Transverse colon (tissue), 4 donors: Measurements from ENCODE around the gene FAM210A. TPM values are rescaled to one million over a fixed set of nuclear protein-coding genes. Genes with fewer than 3 reads are reported as not detected.
"Not testable (repeated sequence)": the region's sequence is repeated elsewhere in the genome, so short reads cannot be mapped to it uniquely, and the experiment has no call there.

ENCODE experiments used
- DNase-seq: peaks from one replicate; pipeline ENCODE4 v3.0.0-alpha.2; 2019
- H3K27ac ChIP-seq, 4 donors: fragments of 200-600 bp; sonication (generic); 2 replicates each; pipeline ENCODE4 v1.5.1; 2016 to 2018; ENCODE audit warnings: inconsistent platforms in 4 of 4
- H3K27me3 ChIP-seq: fragments of 200-600 bp; sonication (generic); 2 replicates; pipeline ENCODE4 v1.5.1; 2017; ENCODE audit warnings: inconsistent platforms
- H3K36me3 ChIP-seq, 4 donors: fragments of 200-600 bp; sonication (generic); 2 replicates each; pipeline ENCODE4 v1.5.1; 2017 to 2019; ENCODE audit warnings: inconsistent platforms in 4 of 4
- H3K4me1 ChIP-seq, 4 donors: fragments of 200-600 bp; sonication (generic); 2 replicates each; pipeline ENCODE4 v1.5.1; 2017 to 2020; ENCODE audit warnings: inconsistent platforms in 4 of 4
- H3K4me3 ChIP-seq, 4 donors: fragments of 200-600 bp; sonication (generic); 1 replicate in 1 of 4; 2 replicates in 3 of 4; pipeline versions ENCODE4 v1.5.1 to v1.6.1; 2017 to 2019; ENCODE audit warnings: inconsistent platforms in 4 of 4
- H3K9me3 ChIP-seq, 2 donors: fragments of 200-600 bp; sonication (generic); 2 replicates each; pipeline ENCODE4 v1.5.1; 2017 to 2019; ENCODE audit warnings: inconsistent platforms in 2 of 2
- EP300 ChIP-seq: sonication (generic); formaldehyde crosslinking; IDR thresholded peaks from one replicate; pipeline ENCODE4 v1.6.1; 2017; ENCODE audit warnings: antibody characterized with exemption, low read depth
- POLR2A ChIP-seq: fragments of 450-650 bp; IDR thresholded peaks from one replicate; pipeline ENCODE4 v1.6.1; 2016; ENCODE audit warnings: antibody characterized with exemption, mild to moderate bottlenecking, moderate library complexity
- POLR2AphosphoS5 ChIP-seq, 3 donors: sonication (generic); formaldehyde crosslinking; IDR thresholded peaks; one replicate each; pipeline ENCODE4 v1.6.1; 2016; ENCODE audit warnings: antibody characterized with exemption in 3 of 3
- WGBS, 2 donors: methylation state at CpG; one replicate each; pipeline ENCODE4 v1.1.5; 2018; ENCODE audit warnings: low coverage in 1 of 2; 5-methylcytosine and 5-hydroxymethylcytosine counted together
- in situ Hi-C, 4 donors: fragments of 200-750 bp; cut with MboI; loops; one replicate each; pipeline versions ENCODE4 v1.15.0 to v1.15.1; 2017; ENCODE audit warnings: low sequenced_read_pairs in 3 of 4, low pct_ligation_motif_present in 1 of 4, low pct_unique_long_range_greater_than_20kb in 1 of 4
- intact Hi-C: fragments of 100-400 bp; cut with DNase I; formaldehyde crosslinking; loops from one replicate; pipeline ENCODE4 v1.15.1; 2023; ENCODE audit warnings: low total_unique reads
- total RNA-seq, 4 donors: library from RNA; depleted of rRNA; stranded (reverse); fragments of >200 nt; gene quantifications; one replicate each; pipeline ENCODE4 v1.1.0, GENCODE V29; 2016
- TF ChIP-seq, protein P1 (sequence below), 5 experiments: fragments of 200-600 bp in 3 of 5; fragments of 450-650 bp in 2 of 5; sonication (generic) in 3 of 5; IDR thresholded peaks; 1 replicate in 2 of 5; 2 replicates in 3 of 5; pipeline ENCODE4 v1.5.1; 2016 to 2017; ENCODE audit warnings: antibody characterized with exemption in 5 of 5, inconsistent platforms in 3 of 5, mild to moderate bottlenecking in 2 of 5, moderate library complexity in 1 of 5

FAM210A gene
- total RNA-seq, 4 donors from 2014 or later: 0.80 to 12.2 (median 10.2) TPM

DNA sequence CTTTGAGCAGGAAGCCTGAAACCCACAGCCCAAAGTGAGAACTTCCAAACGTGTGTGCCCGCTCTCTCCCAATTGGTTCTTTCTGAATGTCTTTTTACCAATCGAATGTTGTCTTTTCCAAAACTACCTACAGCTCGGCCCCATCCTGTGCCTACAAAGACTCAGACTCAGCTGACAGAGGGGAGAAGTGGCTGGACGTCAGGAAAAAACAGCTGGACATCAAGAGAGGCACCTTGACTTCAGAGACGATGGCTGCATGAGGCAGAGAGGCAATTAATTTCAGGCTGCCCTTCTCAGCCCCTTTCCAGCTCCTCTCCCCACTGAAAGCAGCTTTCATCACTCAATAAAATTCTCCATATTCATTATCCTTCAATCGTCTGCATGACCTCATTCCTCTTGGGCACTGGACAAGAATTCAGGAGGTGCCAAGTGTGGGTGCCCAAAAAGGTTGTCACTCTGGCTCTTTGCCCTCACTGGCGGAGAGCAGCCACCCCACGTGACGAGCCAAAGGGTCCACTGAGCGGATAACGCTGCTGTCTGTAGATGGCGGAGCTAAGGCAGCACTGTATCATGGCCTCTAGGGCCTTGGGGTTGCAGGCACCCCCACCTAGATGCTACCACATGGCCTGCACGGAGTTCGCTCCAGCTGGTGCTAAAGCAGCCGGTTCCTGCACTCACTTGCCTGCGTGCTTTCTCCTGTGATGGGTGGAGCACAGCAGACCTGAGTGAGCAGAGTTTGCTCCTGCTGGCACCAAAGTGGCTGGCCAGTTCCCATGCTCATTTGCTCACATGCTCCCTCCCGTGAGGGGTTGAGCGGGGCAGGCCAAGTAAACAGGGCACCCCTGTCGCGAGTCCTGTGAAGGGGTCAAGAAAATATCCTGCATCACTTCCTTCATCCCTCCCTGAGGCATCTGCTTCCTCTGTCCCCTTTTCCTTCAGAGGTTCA lies 37.9 kb downstream of the FAM210A start:
- intact Hi-C loops: no loop called here
- no peaks in the 10 kb centered on the region for H3K4me1 ChIP-seq
- H3K9me3 ChIP-seq: no peaks in the 10 kb centered on the region
- TF ChIP-seq, protein P1, sequence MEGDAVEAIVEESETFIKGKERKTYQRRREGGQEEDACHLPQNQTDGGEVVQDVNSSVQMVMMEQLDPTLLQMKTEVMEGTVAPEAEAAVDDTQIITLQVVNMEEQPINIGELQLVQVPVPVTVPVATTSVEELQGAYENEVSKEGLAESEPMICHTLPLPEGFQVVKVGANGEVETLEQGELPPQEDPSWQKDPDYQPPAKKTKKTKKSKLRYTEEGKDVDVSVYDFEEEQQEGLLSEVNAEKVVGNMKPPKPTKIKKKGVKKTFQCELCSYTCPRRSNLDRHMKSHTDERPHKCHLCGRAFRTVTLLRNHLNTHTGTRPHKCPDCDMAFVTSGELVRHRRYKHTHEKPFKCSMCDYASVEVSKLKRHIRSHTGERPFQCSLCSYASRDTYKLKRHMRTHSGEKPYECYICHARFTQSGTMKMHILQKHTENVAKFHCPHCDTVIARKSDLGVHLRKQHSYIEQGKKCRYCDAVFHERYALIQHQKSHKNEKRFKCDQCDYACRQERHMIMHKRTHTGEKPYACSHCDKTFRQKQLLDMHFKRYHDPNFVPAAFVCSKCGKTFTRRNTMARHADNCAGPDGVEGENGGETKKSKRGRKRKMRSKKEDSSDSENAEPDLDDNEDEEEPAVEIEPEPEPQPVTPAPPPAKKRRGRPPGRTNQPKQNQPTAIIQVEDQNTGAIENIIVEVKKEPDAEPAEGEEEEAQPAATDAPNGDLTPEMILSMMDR (IDR thresholded peaks at IDR 0.05): no peak
- no peak for TF ChIP-seq EP300
- TF ChIP-seq POLR2AphosphoS5 (IDR thresholded peaks at IDR 0.05): no peak
- TF ChIP-seq POLR2A: no peak
- no peak overlapping the region for H3K27ac ChIP-seq
- no peak for DNase-seq
- H3K36me3 ChIP-seq: no peaks in the 10 kb centered on the region
- H3K4me3 ChIP-seq: no peak overlapping the region
- 91 to 97% methylated on average over 5 to 21 of the region's 21 CpGs for WGBS, 2 donors
- in situ Hi-C loops: no loop called here
- no peaks in the 10 kb centered on the region for H3K27me3 ChIP-seq

DNA sequence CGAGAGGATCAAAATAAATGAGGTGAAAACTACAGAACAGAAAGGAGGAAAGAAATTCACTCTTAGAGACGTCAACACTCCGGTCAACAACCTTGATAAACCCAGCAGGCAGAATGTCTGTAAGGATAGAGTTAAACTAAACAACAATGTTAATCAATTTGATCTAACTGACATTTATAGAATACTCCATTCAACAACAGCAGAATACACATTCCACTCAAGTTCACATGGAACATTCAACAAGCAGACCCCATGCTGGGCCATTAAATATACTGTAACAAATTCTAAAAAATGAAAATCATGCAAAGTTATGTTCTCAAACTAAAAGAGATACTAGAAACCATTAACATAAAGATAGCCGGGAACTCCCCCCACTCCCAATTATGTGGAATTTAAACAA lies 41.8 kb downstream of the FAM210A start:
- H3K4me1 ChIP-seq: no peaks in the 10 kb centered on the region
- in situ Hi-C loops (no loop called here), intact Hi-C loops (no loop called here)
- H3K36me3 ChIP-seq: no peaks in the 10 kb centered on the region
- TF ChIP-seq EP300: no peak
- TF ChIP-seq POLR2A: no peak
- TF ChIP-seq, protein P1 (IDR thresholded peaks at IDR 0.05): no peak
- TF ChIP-seq POLR2AphosphoS5 (IDR thresholded peaks at IDR 0.05): no peak
- DNase-seq: no peak
- no peak overlapping the region for H3K4me3 ChIP-seq
- H3K27ac ChIP-seq: no peak overlapping the region
- H3K9me3 ChIP-seq: no peaks in the 10 kb centered on the region
- H3K27me3 ChIP-seq: no peaks in the 10 kb centered on the region
- WGBS, 2 donors: 94 to 95% methylated on average over 4 of the region's 4 CpGs

DNA sequence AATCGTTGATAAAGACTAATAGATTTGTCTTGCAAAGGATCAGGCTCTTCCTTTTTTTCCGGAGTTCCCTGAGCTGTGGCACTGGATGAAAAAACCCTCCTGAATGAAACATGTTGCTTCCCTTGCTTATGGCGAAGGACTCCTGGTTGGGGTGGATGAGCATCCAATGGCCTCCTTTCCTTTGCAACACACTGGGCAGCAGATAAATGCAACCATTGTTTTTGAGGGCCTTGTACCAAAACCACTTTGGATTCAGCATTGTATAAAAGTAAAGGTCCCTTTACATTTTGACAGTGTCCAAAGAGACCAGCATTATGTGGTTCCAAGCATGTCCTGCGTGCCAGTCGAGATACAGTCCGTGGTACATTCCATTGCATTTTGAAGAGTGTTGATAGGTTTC lies 44.7 kb downstream of the FAM210A start:
- intact Hi-C loops: no loop called here
- TF ChIP-seq, protein P1 (IDR thresholded peaks at IDR 0.05): no peak
- TF ChIP-seq EP300 (no peak), POLR2A (no peak), POLR2AphosphoS5 (IDR thresholded peaks at IDR 0.05) (no peak)
- no peak overlapping the region for H3K4me3 ChIP-seq
- in situ Hi-C loops: no loop called here
- 91 to 95% methylated on average over 3 to 6 of the region's 6 CpGs for whole genome bisulfite sequencing, 2 donors
- no peak for DNase-seq
- H3K27me3 ChIP-seq: no peaks in the 10 kb centered on the region
- H3K4me1 ChIP-seq: peaks cover 0 to 8% (median 0%) of the 10 kb centered on the region in 4 donors
- no peaks in the 10 kb centered on the region for H3K9me3 ChIP-seq
- H3K27ac ChIP-seq: no peak overlapping the region
- no peaks in the 10 kb centered on the region for H3K36me3 ChIP-seq

DNA sequence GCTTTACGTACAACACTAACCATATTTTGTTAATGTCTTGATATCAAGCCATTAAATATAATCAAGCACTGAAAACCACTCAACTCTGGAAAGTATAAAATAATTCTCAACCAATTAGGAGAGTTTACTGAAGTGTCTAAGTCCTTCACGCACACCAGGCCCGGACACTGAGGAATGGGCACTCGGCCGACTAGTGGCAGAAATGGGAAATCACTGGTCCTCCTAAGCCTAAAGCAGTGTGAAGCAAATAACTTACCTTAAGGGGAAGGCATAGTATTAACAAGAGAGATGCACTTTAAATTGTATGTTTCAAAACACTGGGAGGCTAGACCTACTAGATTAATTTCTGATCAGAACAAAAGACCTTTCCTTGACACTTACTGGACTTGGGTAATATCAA lies 45.7 kb downstream of the FAM210A start:
- TF ChIP-seq, protein P1 (IDR thresholded peaks at IDR 0.05): peak; percentile 37 to 46 (median 42)
- no peak for TF ChIP-seq POLR2A
- no peaks in the 10 kb centered on the region for H3K36me3 ChIP-seq
- H3K27me3 ChIP-seq: no peaks in the 10 kb centered on the region
- H3K9me3 ChIP-seq: no peaks in the 10 kb centered on the region
- intact Hi-C loops (no loop called here), in situ Hi-C loops (no loop called here)
- no peak overlapping the region for H3K27ac ChIP-seq
- peaks cover 0 to 13% (median 2%) of the 10 kb centered on the region in 4 donors for H3K4me1 ChIP-seq
- no peak overlapping the region for H3K4me3 ChIP-seq
- WGBS, 2 donors: 67 to 72% methylated on average over 5 of the region's 5 CpGs
- no peak for DNase-seq

DNA sequence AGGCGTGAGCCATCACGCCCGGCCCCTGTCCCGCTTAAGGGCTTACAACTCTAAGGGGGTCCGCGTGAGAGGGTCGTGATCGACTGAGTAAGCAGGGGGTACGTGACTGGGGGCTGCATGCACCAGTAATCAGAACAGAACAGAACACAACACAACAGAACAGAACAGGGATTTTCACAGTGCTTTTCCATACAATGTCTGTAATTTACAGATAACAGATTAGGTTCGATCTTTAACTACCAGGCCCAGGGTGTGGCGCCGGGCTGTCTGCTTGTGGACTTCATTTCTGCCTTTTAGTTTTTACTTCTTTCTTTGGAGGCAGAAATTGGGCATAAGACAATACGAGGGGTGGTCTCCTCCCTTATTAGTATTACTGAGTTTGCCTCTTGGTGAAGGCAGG lies 49.0 kb downstream of the FAM210A start:
- H3K27ac ChIP-seq, in situ Hi-C loops, H3K9me3 ChIP-seq, H3K27me3 ChIP-seq, intact Hi-C loops, DNase-seq, H3K36me3 ChIP-seq, H3K4me3 ChIP-seq: not testable (repeated sequence)
- 94 to 95% methylated on average over 13 of the region's 13 CpGs for WGBS, 2 donors
- H3K4me1 ChIP-seq: peaks cover 0 to 13% (median 2%) of the 10 kb centered on the region in 4 donors
